NCI-H510A (cell line): ENCODE results near the gene TMEM212.
"Not testable (repeated sequence)": the region's sequence is repeated elsewhere in the genome, so short reads cannot be mapped to it uniquely, and the experiment has no call there.

Source experiments
- DNase-seq: peaks from one replicate; lab custom pipeline; 2025; lab: John Stamatoyannopoulos, UW

TMEM212 gene

DNA sequence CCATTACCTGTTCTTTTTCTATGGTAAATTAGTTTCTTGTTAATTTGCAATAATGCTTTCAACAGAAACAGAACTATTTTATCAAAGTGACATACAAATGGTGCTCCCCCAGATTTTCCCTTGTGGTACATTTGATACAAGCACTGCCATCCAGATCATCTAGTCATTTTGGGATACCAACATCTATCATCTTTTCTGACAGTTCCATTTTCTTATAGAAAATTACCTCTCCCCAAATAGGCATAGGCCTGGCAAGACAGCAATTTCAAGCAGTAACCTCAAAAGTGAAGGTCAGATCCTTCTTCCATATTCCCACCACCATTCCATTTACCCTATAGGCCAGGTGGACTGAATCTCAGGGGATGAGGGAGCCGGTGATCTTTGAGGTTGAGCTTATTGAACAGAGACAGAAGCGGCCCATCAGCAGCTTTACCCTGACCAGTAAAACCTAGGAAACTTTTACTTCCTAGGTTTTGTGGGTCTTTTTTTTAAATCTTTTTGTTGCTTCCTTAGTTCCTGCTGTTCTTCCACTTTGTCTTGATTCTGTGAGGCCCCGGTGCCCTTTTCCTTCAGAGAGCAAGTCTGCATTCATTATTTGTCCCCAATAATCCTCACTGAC is 29.8 kb upstream of the TMEM212 start:
- DNase-seq = no peak

DNA sequence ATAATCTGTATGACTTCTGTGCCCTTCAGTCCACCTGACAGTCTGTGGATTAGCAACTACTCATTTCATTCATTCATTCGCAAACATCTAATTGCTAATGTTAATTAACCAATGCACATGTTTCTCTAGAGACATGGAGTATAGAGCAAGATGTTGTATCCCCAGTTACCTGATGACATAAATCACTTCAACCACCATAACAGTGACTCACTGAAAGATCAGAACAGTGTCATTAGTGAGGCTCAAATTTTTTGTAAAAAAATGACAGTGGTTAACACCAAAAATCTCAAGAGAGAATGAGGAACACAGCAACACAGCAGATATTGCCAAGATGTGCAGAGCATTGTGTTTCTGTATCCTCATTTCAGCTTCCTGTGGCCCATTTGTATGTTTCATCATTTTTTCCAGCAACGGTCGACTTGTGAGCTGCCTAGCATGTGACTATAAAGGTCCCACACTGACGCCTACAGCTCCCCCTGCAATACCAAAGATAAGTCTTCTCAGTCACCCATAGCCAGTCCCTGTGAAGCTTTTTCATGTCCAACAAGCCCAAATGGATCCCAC is 29.2 kb upstream of the TMEM212 start:
- no peak for DNase-seq

DNA sequence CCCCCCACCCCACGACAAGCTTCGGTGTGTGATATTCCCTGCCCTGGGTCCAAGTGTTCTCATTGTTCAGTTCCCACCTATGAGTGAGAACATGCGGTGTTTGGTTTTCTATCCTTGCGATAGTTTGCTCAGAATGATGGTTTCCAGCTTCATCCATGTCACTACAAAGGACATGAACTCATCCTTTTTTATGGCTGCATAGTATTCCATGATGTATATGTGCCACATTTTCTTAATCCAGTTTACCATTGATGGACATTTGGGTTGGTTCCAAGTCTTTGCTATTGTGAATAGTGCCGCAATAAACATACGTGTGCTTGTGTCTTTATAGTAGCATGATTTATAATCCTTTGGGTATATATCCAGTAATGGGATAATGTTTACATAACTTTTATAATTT is 28.5 kb upstream of the TMEM212 start:
- DNase-seq = not testable (repeated sequence)

DNA sequence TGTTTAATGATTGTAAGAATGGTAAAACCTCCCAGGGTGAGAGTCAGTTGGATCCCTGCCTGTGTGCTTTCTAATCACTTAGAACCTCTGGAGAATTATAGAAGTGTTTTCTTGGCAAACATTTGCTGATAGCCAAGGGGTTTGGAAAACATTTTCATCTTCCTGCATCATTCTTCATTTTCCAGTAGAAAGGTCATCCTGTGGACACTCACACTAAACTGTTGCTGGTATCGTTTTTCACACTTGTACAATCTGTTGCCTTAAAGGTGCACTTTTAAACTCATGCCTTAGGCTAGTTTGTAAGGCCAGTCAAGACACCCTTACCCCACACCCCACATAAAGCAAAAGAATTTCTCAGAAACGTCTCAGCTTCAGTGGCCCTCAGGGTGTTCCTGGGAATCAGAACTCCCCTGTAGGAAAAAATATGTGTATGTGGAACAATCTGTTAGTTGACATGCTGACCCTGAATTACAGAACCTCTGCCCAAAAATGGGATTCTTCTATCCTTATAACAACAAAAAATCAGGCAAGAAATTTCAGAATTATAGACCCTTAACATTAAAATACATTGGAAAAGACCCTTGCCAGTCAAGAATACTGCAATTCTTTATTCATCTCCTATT is 27.1 kb upstream of the TMEM212 start:
- no peak for DNase-seq

DNA sequence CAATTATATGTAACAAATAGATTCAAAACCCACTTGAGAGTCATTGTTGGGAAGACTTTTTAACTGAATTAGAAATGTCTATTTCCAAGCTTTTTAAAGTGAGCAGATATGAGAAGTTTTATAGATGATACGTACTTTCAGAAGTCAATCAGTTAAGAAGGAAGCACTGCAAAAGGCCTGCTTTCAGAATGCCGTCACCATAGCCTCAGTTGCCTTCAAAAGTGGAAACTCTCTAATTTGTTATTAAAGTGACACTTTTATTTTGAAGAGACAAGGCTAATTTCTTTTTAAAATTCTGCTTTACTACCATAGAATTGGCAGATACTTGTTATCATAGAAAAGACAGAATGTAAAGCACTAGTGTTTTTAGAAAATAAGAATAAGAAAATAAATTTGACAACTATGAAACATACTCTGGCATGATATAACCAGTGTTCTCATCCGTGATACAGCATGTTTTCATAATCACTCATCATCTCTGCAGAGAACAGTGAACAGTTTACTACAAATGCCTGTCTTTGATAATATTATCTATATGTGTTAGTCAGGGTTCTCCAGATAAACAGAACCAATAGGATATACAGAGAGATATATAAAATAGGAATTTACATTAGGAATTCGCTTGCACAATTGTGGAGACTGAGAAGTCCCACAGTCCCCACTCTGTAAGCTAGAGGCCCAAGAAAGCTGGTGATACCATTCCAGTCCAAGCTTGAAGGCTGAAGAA is 25.9 kb upstream of the TMEM212 start:
- no peak for DNase-seq

DNA sequence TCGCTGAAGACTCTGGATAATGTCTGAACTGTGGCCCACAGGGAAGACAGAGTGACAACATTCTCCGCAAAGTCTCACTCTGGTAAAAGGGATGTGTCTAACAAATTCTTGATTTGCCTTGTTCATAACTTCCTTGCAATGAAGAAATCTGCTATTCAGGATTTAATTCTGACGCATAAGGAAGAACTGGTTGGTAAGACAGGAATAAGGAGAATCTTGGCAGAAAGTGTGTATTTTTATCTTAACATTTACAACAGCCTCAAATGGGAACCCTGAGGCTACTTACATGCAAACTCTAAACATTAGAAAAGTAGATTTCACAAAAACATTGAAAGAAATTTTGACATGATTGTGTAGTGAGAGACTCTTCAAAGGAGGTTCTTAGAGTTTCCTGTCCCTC is 22.1 kb upstream of the TMEM212 start:
- no peak for DNase-seq

DNA sequence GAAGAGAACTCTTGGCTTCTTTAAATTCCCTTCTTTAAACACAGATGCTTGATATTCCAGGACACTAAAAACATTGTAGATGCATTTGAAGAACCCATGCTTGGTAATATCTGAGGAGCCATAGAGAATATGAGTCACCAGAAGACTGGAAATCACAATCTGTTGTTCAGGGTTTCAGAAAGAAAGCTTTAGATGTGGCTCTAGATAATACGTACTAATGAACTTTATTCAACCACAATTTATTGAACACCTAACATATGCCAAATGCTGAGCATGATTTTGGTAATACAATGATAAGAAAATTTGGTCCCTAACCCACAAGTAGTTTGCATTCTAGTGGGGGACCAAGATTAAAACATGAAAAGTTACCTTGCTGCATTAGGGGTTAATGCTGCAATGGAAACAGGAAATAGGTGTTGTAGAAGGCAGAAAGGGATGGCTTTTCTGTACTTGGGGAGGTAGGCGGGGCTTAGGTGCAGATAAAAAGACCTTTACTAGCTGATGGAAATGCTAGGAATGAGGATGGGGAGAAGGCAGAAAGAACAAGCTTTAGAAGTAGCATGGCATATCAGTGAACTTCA is 21.3 kb upstream of the TMEM212 start:
- DNase-seq = no peak

DNA sequence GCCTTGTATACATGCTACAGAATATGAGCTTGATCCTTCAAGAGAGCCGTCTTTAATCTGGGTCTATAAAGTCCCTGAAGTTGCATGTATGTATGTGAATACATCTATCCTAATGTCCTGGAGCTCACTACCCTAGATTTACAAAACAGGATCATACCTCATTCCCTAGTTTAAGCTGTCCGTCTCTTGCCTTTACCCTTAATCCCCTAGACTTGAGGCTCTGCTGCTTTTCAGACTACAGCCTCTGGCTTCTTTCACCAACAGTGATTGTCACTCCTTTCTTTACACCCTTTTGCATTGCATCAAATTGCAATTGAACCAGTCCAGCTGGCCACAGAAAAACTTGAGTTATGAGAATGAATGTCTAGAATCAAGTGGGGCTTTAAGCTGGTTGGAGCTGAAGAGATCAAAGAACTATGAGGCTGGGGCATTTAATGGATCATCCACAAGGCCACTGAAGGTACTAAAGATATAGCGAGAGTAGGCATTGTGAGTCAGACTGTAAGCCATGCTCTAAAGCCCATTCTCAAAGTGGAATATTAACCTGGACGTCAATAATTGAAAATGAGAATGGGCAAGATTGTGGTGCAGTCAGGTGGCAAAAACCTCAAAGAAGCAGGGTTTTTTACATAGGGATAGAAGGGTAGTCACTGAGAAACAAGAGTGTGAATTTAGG is 20.6 kb upstream of the TMEM212 start:
- no peak for DNase-seq

DNA sequence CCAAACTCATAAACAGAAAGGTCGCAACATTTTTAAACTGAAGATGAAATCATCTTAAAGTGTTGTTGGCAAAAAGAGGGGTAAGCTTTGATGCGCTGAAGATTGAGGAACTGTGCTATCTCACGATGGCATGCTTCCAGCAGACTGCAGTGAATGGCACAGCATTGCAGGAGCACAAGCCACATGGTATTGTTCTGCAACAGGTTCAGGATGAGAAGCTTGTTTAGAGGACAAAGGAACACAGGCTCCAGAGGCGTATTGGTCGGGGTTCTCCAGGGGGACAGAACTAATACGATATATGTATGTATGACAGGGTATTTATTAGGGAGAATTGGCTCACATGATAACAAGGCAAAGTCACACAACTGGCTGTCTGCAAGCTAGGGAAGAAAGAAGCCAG is 19.0 kb upstream of the TMEM212 start:
- DNase-seq = no peak

DNA sequence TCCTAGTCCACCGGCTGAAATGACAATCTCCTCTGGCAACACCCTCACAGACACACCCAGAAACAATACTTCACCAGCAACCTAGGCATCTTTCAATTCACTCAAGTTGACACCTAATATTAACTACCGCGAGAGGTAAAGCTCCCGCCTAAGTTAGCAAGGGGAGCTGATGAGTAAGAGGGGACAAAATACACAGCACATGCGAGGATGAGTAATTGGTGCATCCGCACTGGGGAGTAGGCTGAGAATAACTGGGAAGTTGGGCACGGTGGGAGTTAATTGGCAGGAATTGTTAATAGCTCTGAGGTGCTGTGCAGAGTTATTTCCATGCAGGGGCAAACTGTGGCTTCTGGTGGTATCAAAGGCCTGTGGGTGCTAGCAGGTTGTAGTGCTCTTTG is 18.3 kb upstream of the TMEM212 start:
- no peak for DNase-seq

DNA sequence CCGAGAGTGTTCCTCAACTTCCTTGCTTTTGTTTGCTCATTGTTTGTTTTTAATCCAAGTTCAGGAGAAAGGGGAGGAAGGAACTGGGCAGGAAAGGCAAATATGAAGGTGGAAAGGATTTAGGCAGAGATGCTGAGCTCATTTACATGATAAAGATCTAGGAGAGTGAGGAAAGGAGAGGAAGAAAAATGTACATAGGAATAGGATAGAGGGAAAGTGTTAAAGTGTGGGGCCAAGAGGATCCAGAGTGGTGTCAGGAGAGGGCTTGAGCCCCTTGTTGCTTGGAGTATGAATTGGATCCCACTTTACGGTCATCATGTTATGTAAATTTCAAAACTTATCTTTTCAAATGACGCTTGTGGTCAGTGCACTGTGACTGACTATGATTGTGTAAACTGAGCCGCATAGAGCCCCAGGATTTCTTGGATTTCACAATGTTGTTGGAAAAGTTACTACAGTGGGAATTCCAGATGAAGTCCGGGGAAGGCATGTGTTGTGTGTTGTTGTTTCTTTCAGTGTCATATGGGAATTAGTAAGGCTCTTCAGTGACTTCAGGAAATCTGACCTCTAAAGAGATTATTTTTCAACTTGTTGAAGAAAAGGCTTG is 17.8 kb upstream of the TMEM212 start:
- DNase-seq = no peak

DNA sequence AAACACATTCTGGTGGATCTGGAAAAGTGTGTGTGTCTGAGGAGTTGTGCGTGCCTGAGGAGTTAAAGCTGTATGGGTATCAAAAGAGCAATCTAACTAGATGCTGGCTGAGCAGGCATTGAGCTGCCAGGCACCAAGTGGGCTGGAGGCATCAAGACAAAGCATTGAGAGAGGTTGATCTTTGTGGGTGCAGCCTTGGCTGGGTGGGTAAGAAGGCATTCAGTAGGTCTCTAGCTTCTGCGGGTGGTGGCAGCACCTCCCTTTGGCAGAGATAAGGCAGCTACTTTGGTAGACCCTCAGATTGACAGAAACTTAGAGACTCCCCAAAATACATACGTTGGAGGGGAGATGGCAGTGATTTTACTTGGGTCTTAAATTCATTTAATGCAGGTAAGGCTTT is 15.8 kb upstream of the TMEM212 start:
- DNase-seq = no peak

DNA sequence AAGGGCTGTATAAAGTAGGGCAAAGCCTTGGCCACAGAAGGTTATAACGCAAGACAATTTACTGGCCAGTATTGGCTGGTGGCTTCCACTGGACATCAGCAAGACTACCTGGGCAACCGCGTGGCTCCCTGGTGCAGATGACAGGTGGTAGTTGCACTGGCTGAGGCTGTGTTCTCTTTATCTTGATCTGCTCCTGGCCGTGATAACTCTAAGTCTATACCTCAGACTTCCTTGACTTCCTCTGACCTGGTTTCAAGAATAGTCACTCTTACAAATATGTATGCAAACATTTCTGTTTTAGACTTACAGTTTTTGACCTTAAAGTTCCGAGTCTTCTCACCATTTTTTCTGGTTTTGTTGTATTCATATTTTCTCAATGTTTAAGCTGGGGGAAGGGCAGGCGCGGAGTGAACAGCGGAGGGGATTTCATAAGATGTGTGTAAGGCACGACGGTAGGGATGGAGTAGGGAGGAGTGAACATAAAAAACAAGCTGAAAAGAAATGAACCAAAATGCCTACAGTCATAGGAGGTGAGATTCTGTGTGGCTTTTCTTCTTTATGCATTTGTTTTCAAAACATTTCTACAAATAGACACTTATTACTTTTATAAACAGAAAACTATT is 15.2 kb upstream of the TMEM212 start:
- DNase-seq = no peak

DNA sequence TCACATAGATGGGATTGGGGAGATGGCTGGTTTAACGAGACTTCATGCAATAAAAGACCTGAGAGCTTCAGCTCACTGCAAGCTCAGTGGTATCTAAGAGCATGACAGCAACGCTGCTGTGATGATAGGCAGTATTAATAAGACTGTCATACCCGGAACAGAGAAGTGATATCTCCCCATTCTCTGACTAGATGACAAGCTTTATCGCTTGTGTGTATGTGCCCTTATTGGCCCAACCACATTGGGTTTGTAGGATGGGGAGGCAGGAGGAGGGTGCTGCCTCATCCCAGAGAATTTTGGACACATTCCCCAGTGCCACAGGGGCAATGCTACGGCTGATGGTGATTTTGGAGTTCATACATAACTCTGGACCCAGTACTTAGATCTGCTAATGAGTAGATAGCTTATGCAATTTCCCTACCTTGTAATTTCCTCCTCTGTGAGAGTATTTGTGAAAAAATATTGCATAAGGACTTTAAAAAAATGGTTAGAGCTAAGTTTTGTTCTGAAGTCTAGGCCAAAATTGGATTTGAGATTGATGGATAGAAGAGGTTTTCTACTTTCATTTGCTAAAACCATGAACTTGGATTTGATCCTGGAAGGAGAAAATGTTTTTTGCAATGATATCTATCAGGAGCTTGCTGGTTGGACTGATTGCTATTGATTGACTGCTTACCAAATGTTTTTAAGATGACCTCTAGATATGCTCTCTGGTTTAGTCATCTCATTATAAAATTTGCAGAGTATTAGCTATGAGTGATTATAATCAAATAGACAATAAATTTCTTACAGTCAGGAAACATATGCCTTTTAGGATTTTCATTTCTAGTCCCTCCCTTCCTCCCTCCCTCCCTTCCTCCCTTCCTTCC is 14.0 kb upstream of the TMEM212 start:
- no peak for DNase-seq

DNA sequence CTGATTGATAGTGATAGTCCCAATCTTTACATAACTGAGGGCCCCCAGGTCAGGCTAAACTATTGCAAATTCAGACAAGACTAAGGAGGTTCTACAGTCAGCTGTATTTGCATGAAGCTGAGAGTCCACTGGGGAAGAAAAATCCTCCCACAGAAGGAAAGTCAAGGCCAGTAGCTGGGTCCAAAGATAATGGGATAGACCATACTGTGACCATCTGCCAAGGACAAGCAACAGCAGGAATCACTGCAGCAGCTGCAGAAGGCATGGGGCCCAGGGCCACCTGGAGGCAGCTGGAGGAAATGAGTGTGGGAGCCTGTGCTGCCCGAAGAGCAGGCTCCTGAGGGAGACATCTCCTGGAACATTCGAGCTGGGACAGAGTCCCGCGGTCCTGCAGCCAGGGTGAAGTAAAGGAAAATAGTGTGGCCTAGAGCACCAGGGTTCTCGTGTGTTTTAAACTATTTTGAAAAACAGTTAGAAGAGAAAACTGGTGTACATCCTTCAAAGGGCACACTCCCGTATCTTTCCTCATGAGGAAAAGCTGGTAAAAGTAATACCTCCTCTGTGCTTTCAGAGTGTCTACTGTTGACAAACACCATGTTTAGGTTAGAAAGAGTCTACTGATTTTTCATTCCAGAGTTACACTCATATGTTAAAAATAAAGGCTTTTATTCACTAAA is 13.2 kb upstream of the TMEM212 start:
- DNase-seq = peak; percentile 71

DNA sequence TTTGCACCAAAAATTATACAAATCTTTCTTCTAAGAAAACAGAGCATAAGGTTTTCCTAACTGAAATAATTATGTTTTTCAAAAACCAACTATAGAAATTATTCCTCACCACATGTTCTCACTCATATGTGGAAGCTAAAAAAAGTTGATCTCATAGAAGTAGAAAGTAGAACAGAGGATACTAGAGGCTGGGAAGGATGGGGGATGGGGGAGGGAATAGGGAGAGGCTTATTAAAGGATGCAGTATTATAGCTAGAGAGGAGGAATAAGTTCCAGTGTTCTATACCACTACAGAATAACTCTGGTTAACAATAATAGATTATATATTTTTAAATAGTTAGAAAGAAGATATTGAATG is 12.7 kb upstream of the TMEM212 start:
- no peak for DNase-seq

DNA sequence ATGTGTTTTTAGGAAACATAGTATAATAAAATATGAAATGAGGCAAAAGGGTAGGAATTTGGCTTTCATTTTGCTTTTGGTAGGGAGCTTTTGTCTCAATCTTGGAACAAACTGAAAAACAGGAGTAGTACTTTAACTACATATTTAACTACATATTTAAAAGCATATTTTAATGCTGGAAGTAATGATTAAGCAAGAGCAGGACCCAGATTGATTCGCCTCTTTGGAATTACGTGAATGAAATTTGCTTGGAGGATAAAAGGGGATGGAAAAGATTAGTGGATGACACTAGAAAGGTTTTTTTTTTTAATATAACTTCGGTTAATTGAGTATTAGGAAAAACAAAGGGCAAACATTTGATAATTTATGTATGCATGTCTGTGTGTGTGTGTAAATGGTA is 11.2 kb upstream of the TMEM212 start:
- DNase-seq = no peak

DNA sequence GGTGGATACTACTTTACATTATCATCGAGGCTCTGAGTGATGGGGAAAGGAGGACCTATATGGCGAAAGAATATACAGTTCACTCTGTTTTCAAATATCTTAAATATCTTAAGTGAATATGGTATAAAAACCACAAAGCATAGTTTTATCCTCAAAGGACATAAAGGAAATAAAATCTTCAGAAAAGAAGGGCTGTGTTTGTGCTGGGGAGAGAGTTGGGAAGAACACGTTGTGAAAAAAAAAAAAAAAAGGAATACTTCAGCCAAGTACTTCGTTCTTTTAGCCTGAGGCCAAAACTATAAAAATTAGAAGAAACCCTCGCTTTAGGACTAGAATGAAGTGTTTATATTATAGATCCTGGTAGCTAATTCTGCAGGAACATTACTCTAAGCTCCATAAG is 10.2 kb upstream of the TMEM212 start:
- DNase-seq = no peak

DNA sequence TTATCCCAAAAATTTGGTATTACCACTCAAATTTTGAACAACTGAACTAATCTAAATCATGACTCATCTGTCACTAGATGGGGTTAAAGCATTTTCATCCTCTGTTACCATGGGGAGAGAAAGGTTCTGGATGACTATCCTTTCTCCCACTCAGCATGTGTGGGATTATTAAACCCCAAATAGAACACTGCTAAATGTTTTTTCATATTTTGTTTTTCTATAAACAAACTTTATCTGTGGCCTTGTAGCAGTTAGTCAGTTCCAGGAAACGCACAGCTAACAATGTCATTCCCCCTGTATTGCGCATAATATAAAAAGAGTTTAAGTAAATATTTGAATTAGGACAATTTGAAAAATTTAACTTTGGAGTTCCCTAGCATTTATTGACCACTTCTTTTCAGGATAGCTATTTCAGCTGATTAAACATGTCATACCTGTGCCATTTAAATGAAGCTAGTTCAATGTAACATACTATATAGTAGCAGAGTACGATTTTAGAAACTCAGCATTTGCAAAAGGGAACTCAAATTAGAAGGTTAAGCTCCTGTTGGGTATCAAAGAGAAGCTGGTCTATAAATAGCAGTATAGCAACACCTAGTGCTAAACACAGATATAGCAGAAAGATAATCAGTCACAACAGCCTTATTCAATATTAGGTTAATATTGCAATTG is 9.2 kb upstream of the TMEM212 start:
- DNase-seq = no peak

DNA sequence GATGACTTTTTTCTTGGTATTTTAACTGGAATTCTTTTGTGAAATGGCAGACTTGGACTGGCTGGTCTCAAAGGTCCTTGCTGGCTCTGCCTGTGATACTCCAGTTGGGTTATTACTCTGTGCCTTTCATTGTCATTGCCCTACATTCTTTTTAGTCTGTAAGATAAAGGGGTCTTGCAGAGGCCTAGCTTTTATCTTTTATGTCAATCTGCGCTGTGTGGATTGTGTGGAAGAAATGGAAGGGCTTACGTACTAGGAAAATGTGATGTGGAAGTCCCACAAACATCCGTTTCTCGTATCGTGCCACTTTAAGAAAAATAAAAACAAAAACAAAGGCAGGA is 8.7 kb upstream of the TMEM212 start:
- DNase-seq = no peak
